Right lobe of liver (tissue), 6 donors: ENCODE data around the gene MACROD2. TPM values are rescaled to one million over a fixed set of nuclear protein-coding genes. Genes with fewer than 3 reads are reported as not detected.

ENCODE experiments used
- ATAC-seq, 4 donors: fragments of 200-7000 bp; cut with Tn5 transposase; one replicate each; pipeline ENCODE4 v1.9.1; 2020; ENCODE audit warnings: mild to moderate bottlenecking in 4 of 4, moderate library complexity in 4 of 4
- DNase-seq, 3 donors: peaks; one replicate each; pipeline ENCODE4 v3.0.0-alpha.2; 2020
- H3K27ac ChIP-seq, 3 donors: fragments of 200-600 bp; one replicate each; pipeline ENCODE4 v1.8.0; 2022
- H3K27me3 ChIP-seq, 2 donors: fragments of 200-600 bp; one replicate each; pipeline ENCODE4 v1.8.0; 2022
- H3K36me3 ChIP-seq, 4 donors: fragments of 200-600 bp; sonication (generic) in 1 of 4; one replicate each; pipeline versions ENCODE4 v1.5.1 to v1.8.0; 2017 to 2022; ENCODE audit warnings: control low read depth in 1 of 4
- H3K4me1 ChIP-seq, 4 donors: fragments of 200-600 bp; sonication (generic) in 1 of 4; one replicate each; pipeline versions ENCODE4 v1.5.1 to v1.8.0; 2017 to 2022; ENCODE audit warnings: control low read depth in 1 of 4
- H3K4me3 ChIP-seq, 3 donors: fragments of 200-600 bp; one replicate each; pipeline ENCODE4 v1.8.0; 2022
- H3K9me3 ChIP-seq, 4 donors: fragments of 200-600 bp; sonication (generic) in 1 of 4; one replicate each; pipeline versions ENCODE4 v1.5.1 to v1.8.0; 2017 to 2022; ENCODE audit warnings: control low read depth in 1 of 4
- POLR2A ChIP-seq: fragments of 450-650 bp; IDR thresholded peaks from one replicate; pipeline ENCODE4 v1.6.1; 2017; ENCODE audit warnings: antibody characterized with exemption, mild to moderate bottlenecking
- WGBS: methylation state at CpG from one replicate; pipeline ENCODE4 v1.1.6; 2018; ENCODE audit warnings: low coverage, low lambda C conversion rate; ENCODE audit not compliant: insufficient coverage; ENCODE audit errors: missing lambda C conversion rate; 5-methylcytosine and 5-hydroxymethylcytosine counted together
- intact Hi-C, 2 donors: fragments of 100-400 bp; cut with DNase I; formaldehyde crosslinking; loops; one replicate each; pipeline versions ENCODE4 v1.11.2 to v1.14.1; 2022
- total RNA-seq, 6 experiments: library from RNA; depleted of rRNA in 2 of 6; stranded (reverse); fragments of >200 nt in 2 of 6; fragmentation: NEBNext Ultra II Directional in 3 of 6; extraction: Animal tissue kit (Norgen Biotek cat#: 25700) in 3 of 6; gene quantifications; one replicate each; pipeline versions ENCODE4 v1.1.0 to v1.2.4, GENCODE V29; 2016 to 2023
- TF ChIP-seq, protein P1 (sequence below), 4 donors: fragments of 200-600 bp in 3 of 4; fragments of 450-650 bp in 1 of 4; IDR thresholded peaks; one replicate each; pipeline versions ENCODE4 v1.5.1 to v1.8.0; 2016 to 2022; ENCODE audit warnings: antibody characterized with exemption in 4 of 4, mild to moderate bottlenecking in 2 of 4
- donor health status: DM: no; HTN: yes; CAD: no.
- donor health status: DM: no; HTN: no; CAD: no.
- donor health status: DM: no; HTN: no; CAD: no.
- donor health status: DM: no; HTN: yes; CAD: no.
- donor health status: DM: no; HTN: yes; CAD: no.

MACROD2 gene
- total RNA-seq, 6 experiments from 2014 or later: 1.2 to 5.5 (median 3.3) TPM

GRCh38 chr20:14488212-14488611 is 492.9 kb downstream of the MACROD2 start:
- DNase-seq: no peak
- H3K9me3 ChIP-seq: no peaks in the 10 kb centered on the region
- intact Hi-C loops: no loop called here
- no peak overlapping the region for H3K4me3 ChIP-seq
- TF ChIP-seq POLR2A: no peak
- TF ChIP-seq, protein P1, sequence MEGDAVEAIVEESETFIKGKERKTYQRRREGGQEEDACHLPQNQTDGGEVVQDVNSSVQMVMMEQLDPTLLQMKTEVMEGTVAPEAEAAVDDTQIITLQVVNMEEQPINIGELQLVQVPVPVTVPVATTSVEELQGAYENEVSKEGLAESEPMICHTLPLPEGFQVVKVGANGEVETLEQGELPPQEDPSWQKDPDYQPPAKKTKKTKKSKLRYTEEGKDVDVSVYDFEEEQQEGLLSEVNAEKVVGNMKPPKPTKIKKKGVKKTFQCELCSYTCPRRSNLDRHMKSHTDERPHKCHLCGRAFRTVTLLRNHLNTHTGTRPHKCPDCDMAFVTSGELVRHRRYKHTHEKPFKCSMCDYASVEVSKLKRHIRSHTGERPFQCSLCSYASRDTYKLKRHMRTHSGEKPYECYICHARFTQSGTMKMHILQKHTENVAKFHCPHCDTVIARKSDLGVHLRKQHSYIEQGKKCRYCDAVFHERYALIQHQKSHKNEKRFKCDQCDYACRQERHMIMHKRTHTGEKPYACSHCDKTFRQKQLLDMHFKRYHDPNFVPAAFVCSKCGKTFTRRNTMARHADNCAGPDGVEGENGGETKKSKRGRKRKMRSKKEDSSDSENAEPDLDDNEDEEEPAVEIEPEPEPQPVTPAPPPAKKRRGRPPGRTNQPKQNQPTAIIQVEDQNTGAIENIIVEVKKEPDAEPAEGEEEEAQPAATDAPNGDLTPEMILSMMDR (IDR thresholded peaks at IDR 0.05): no peak
- H3K4me1 ChIP-seq: peaks cover 0 to 7% (median 3%) of the 10 kb centered on the region in 4 donors
- no peak overlapping the region for H3K27ac ChIP-seq
- ATAC-seq: no peak
- no peaks in the 10 kb centered on the region for H3K27me3 ChIP-seq
- no peaks in the 10 kb centered on the region for H3K36me3 ChIP-seq

- ATAC-seq (peak in 1 of 4 donors; percentile 18), DNase-seq (no peak)
- TF ChIP-seq POLR2A: no peak
- TF ChIP-seq, protein P1 (IDR thresholded peaks at IDR 0.05): no peak
- H3K27me3 ChIP-seq: no peaks in the 10 kb centered on the region
- no peak overlapping the region for H3K4me3 ChIP-seq
- H3K4me1 ChIP-seq: peaks cover 0 to 7% (median 3%) of the 10 kb centered on the region in 4 donors
- intact Hi-C loops: no loop called here
- H3K9me3 ChIP-seq: no peaks in the 10 kb centered on the region
- H3K27ac ChIP-seq: no peak overlapping the region
- WGBS: 68% methylated on average over 5 of the region's 5 CpGs
- no peaks in the 10 kb centered on the region for H3K36me3 ChIP-seq
Measured at GRCh38 chr20:14488756-14489479, 493.6 kb downstream of the MACROD2 start.

DNA sequence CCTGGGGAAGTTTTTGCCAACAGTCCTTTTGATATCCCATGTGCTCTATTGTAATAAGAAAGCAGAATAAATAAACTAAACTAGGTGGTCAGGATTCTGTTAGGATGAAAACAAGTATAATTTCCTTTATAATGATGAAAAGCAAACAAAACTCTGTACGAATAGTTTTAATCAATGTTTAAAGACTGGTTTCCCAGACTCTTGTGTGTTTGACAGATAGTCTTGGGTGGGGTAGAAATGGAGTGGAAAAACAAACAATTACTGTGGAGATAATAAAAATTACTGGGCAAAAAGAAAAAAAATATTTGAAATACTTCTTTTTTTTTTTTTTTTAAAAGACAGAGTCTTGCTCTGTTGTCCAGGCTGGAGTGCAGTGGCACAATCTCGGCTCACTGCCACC is 494.2 kb downstream of the MACROD2 start:
- Histone ChIP-seq H3K9me3 (no peaks in the 10 kb centered on the region), H3K4me1 (peaks cover 0 to 7% (median 3%) of the 10 kb centered on the region in 4 donors), H3K4me3 (no peak overlapping the region), H3K27ac (no peak overlapping the region), H3K36me3 (no peaks in the 10 kb centered on the region), H3K27me3 (no peaks in the 10 kb centered on the region)
- TF ChIP-seq, protein P1 (IDR thresholded peaks at IDR 0.05): no peak
- TF ChIP-seq POLR2A: no peak
- ATAC-seq: peak in 2 of 4 donors; percentile 33 to 35
- no peak for DNase-seq
- intact Hi-C loops: no loop called here
- WGBS: 50% methylated on average over 2 of the region's 2 CpGs

GRCh38 chr20:14491436-14491835 is 496.1 kb downstream of the MACROD2 start:
- H3K4me1 ChIP-seq: peaks cover 0 to 7% (median 3%) of the 10 kb centered on the region in 4 donors
- no peaks in the 10 kb centered on the region for H3K36me3 ChIP-seq
- ATAC-seq (no peak), DNase-seq (no peak)
- WGBS: 100% methylated on average over 1 of the region's 1 CpG
- H3K4me3 ChIP-seq: no peak overlapping the region
- no peak overlapping the region for H3K27ac ChIP-seq
- no peaks in the 10 kb centered on the region for H3K27me3 ChIP-seq
- intact Hi-C loops: no loop called here
- H3K9me3 ChIP-seq: no peaks in the 10 kb centered on the region
- TF ChIP-seq, protein P1 (IDR thresholded peaks at IDR 0.05): no peak
- TF ChIP-seq POLR2A: no peak
